RWPE1 (cell line): ENCODE data around the gene SIM2.

Source experiments
- CTCF ChIA-PET: fragments of 350-600 bp; sonication (Branson Sonifier 250); formaldehyde crosslinking; extraction: SDS; loops from one replicate; lab custom pipeline; 2021; lab: Yijun Ruan, JAX
- POLR2A ChIA-PET: fragments of 400-600 bp; formaldehyde crosslinking; extraction: SDS; loops from one replicate; lab custom pipeline; 2020; ENCODE audit warnings: antibody characterized with exemption; ENCODE audit not compliant: low non-redundant PET; lab: Yijun Ruan, JAX
- DNase-seq: peaks from one replicate; pipeline ENCODE4 v3.0.0; 2012; ENCODE audit warnings: low spot score
- H3K27ac ChIP-seq: fragments of 450-650 bp; 2 replicates; pipeline ENCODE4 v1.5.1; 2017
- TF ChIP-seq, protein P1 (sequence below): fragments of 450-650 bp; conservative IDR thresholded peaks from 2 replicates; pipeline ENCODE4 v1.5.1; 2017; ENCODE audit warnings: low read depth, mild to moderate bottlenecking

SIM2 gene

GRCh38 chr21:36706951-36707762 lies 8.2 kb downstream of the SIM2 start:
- ChIA-PET POLR2A (no interaction called here), CTCF (interaction anchor here (0.7 kb wide), 1 partner anchor 109 kb away, joined by 3 read pairs; no protein-coding TSS in a partner anchor)
- no peak for DNase-seq
- H3K27ac ChIP-seq = peak overlapping the region; percentile 94
- TF ChIP-seq, protein P1, sequence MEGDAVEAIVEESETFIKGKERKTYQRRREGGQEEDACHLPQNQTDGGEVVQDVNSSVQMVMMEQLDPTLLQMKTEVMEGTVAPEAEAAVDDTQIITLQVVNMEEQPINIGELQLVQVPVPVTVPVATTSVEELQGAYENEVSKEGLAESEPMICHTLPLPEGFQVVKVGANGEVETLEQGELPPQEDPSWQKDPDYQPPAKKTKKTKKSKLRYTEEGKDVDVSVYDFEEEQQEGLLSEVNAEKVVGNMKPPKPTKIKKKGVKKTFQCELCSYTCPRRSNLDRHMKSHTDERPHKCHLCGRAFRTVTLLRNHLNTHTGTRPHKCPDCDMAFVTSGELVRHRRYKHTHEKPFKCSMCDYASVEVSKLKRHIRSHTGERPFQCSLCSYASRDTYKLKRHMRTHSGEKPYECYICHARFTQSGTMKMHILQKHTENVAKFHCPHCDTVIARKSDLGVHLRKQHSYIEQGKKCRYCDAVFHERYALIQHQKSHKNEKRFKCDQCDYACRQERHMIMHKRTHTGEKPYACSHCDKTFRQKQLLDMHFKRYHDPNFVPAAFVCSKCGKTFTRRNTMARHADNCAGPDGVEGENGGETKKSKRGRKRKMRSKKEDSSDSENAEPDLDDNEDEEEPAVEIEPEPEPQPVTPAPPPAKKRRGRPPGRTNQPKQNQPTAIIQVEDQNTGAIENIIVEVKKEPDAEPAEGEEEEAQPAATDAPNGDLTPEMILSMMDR = no peak

DNA sequence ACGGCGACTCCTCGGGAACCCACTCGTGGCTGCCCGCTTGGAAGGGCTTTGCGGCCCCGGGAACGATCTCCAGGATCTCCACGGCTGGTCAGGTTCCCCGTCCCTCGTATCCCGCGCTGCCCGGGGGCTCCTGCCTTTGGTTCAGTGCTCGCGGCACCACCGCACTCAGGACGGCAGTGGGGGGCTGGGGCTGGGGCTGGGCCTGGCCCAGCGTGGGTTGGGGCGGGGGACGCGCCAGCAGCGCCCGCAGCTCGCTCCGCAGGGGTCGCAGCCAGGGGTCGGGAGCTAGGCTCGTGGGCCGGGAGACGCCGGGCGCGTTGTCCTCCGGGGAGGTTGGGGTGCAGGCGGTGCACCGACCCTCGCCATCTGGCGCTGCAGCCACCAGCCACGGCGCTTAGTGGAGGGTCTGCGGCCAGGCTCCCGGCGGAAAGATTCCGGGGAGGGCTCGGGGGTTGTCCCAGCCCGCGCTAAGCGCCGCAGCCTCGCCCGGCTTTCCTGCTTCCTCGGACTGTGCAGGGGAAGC lies 8.9 kb downstream of the SIM2 start:
- H3K27ac ChIP-seq = peak overlapping the region; percentile 94
- TF ChIP-seq, protein P1 = no peak
- ChIA-PET POLR2A (no interaction called here), CTCF (interaction anchor here (0.5 kb wide), 1 partner anchor 88 kb away, joined by 3 read pairs; no protein-coding TSS in a partner anchor)
- no peak for DNase-seq

GRCh38 chr21:36708286-36709029 lies 9.5 kb downstream of the SIM2 start:
- CTCF ChIA-PET = interaction anchor here (0.5 kb wide), 1 partner anchor 89 kb away, joined by 3 read pairs; no protein-coding TSS in a partner anchor

GRCh38 chr21:36709030-36709867 lies 10.3 kb downstream of the SIM2 start:
- H3K27ac ChIP-seq = peak overlapping the region; percentile 94
- TF ChIP-seq, protein P1 = no peak
- POLR2A ChIA-PET = no interaction called here
- CTCF ChIA-PET = interaction anchor here (0.6 to 1.5 kb wide), 3 partner anchors 9 to 1415 kb away, joined by 3 read pairs; no protein-coding TSS in a partner anchor
- DNase-seq = no peak

More at GRCh38 chr21:36708286-36709029, 9.5 kb downstream of the SIM2 start:
- DNase-seq = no peak
- peak overlapping the region; percentile 94 for H3K27ac ChIP-seq
- POLR2A ChIA-PET = no interaction called here
- TF ChIP-seq, protein P1 = no peak

DNA sequence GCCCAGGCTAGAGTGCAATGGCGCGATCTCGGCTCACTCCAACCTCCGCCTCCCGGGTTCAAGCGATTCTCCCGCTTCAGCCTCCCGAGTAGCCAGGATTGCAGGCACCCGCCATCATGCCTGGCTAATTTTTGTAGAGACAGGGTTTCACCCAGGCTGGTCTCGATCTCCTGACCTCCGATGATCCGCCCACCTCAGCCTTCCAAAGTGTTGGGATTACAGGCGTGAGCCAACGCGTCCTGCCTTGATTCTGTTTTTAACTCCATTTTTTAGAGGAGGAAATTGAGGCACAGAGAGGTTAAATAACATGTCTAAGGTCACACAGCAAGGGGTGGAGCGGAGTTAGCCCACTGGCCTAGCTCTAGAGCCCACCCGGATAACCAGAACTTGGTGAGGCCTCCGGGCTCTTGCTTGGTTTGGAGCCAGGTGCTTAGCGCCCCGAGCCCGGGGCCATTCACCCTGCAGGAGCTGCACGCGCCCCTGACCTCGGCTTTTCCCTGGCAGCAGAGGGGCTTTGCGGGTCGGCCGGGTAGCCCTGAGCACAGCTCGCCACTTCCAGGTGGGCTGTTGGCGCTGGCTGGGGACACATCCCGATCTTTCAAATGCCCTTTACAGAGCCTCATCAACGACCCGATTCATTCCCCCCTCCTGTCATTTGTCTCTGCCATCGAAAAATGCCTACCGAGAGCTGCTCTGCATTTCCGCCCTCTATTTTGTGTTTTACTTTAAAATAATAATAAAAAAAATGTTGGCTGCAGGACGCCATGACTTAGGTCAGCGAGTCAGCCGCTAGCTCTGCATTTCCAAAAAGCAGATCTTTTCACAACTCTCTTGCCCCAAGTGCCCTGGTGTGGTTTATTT lies 11.2 kb downstream of the SIM2 start:
- TF ChIP-seq, protein P1 = no peak
- POLR2A ChIA-PET = no interaction called here
- peak overlapping the region; percentile 94 for H3K27ac ChIP-seq
- CTCF ChIA-PET = interaction anchor here (0.7 to 1.5 kb wide), 2 partner anchors 10 to 1155 kb away, joined by 3 read pairs; no protein-coding TSS in a partner anchor
- DNase-seq = no peak
